Hematopoietic multipotent progenitor cell treated with erythropoietin and hydrocortisone succinate and interleukin-3 and kit ligand, for 8 days (in vitro differentiated cells): ENCODE measurements around the gene COL15A1.
"Not testable (repeated sequence)": the region's sequence is repeated elsewhere in the genome, so short reads cannot be mapped to it uniquely, and the experiment has no call there.

Source experiments
- DNase-seq: peaks from one replicate; pipeline ENCODE4 v3.0.0-alpha.2; 2015

Gene COL15A1

GRCh38 chr9:98997604-98998003 is 53.9 kb downstream of the COL15A1 start:
- DNase-seq: peak; percentile 67

DNA sequence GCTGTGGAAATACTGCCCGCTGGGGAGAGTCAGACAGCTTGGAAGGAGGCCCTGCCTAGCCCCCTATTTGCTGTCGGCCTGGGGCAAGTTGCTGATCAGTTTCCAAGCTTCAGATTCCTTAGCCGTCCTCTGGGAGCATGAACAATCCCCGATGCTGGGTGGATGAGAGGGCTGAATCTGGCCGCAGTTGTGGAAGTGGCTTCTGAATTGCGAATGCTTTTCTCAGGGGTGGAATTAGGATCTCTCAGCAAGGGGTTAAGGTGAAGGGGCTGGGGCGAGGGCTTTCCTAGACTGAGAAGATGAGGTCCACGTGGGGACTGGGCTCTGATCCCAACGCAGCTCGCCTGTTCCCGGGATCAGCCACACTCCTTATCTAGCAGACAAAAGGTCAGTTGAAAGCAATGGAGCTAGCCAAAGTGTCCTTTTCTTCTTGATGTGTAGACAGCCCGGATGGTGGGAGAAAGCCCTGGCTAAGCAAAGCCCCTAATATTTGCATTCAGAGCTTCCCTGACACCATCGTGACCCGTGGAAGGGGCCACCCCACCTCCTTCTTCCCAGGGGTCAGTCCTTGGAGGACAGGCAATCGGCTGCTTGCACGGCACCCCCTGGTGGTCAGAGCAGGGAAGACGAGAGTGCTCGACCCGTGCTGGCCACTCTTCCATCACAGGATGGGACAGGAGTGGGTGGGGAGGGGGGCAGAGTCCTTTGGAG is 54.9 kb downstream of the COL15A1 start:
- peak; percentile 70 for DNase-seq

DNA sequence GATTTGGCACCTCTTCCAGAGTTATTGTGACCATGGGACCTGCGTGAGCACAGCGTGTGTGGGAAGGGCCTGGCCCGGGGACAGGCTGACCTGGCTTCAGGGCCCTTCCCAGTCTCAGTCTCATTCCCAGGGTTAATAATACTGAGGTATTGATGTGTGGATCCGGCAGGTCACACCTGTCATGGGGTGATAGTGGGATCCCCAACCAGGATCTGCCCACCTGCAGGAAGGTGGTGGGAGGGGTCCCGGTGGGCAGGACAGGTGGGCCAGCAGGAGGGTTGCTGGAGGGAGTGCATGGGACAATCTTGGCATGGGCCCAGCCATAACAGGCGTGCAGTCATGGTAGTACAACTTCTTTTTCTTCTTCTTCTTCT is 55.4 kb downstream of the COL15A1 start:
- DNase-seq: no peak

DNA sequence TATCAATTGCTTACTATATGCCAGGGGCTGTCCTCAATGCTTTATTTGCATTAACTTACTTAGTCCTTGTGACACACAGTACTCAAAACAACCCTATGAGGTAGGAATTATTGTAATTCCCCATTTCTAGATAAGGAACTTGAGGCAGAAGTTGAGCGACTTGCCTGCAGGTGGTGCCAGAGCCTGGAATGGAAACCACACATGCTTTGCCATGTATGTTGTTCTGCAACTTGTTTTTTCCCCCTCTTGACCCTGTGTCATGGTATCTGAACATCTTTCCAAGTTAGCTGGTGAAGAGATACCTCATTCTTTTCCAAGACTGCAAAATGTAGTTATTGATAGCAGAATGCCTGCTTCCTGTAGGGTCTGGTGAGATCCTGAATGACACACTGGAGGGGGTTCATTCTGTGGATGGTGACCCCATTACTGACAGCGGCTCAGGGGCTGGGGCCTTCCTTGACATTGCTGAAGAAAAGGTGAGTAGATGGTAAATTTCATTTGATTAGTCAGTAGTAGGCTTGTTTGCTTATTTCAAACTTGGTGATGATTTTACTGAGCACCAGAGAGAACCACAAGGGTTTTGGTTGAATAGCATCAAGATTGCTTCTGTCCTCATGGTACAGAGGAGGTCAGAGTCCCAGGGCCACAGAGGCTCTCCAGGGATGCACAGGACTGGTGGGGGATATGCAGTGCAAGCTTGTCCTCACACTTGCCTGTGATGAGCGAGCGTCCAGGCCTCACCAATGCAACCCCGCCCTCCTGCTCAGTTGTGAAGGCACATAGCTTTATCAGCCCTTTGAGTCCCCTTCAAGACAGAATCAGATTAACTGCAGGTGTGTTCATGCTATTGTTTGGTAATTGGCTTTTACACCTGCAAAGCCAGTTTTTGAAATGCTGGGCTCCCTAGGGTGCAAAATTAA is 57.0 kb downstream of the COL15A1 start:
- peak; percentile 81 for DNase-seq

GRCh38 chr9:99001892-99002291 is 58.2 kb downstream of the COL15A1 start:
- no peak for DNase-seq

DNA sequence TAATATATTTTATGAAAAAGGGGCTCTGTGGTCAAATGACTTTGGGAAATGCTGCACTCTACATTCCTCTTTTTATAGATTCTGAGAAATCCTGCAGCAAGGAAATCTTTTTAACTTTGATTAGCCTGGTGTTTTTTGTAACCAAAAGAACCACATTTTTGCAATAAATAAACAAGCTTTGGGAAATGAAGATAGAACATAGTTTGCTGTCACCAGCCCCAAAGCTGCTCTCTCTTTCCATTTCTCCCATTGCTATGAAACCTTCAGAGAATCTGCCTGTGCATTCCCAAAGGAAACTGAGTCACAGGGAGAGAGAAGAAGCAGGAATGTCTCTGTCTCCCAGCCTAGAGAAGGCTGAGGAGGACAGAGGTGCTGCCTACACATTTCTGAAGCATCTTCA is 59.0 kb downstream of the COL15A1 start:
- no peak for DNase-seq

DNA sequence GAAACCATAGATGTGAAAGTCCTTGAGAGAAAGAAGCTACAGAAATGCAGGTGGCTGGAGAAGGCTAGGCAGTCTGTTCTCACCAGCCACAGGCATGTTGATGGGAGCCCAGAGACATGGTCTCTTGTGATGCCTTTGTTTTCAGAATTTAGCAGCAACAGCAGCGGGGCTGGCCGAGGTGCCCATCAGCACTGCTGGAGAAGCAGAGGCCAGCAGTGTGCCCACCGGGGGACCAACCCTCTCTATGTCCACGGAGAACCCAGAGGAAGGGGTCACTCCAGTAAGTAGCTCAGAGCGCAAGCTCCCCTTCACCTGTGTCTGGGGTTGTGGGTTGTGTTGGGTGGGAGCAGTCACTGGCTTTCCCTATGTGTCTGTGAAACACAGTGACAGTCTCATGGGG is 59.6 kb downstream of the COL15A1 start:
- no peak for DNase-seq

GRCh38 chr9:99004115-99004514 is 60.4 kb downstream of the COL15A1 start:
- DNase-seq: no peak

- no peak for DNase-seq
Observed at GRCh38 chr9:99004717-99005460, 61.2 kb downstream of the COL15A1 start.

DNA sequence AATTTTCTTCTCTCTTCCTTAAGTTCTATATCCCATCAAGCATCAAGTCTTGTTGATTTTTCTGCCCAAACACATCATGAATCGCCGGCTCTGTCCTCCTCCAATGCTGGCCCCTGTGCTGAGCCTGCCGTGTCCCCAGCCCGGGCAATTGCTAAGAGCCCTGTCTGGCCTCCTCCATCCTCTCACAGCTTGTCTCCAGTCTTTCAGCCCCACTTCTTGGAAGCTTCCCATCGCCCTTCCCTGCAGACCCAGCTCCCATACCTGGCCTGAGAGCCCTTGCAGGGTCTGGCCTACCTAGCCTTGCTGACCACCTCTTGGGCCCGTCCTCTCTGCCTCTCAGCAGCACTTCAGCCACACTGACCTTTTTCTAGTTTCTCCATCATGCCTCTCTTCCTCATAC is 61.9 kb downstream of the COL15A1 start:
- DNase-seq: no peak

GRCh38 chr9:99006511-99006910 is 62.8 kb downstream of the COL15A1 start:
- no peak for DNase-seq

- DNase-seq: no peak
Observed at GRCh38 chr9:99006979-99007378, 63.3 kb downstream of the COL15A1 start.

GRCh38 chr9:99008203-99008602 is 64.5 kb downstream of the COL15A1 start:
- DNase-seq: no peak

- not testable (repeated sequence) for DNase-seq
Observed at GRCh38 chr9:99010393-99010792, 66.7 kb downstream of the COL15A1 start.

DNA sequence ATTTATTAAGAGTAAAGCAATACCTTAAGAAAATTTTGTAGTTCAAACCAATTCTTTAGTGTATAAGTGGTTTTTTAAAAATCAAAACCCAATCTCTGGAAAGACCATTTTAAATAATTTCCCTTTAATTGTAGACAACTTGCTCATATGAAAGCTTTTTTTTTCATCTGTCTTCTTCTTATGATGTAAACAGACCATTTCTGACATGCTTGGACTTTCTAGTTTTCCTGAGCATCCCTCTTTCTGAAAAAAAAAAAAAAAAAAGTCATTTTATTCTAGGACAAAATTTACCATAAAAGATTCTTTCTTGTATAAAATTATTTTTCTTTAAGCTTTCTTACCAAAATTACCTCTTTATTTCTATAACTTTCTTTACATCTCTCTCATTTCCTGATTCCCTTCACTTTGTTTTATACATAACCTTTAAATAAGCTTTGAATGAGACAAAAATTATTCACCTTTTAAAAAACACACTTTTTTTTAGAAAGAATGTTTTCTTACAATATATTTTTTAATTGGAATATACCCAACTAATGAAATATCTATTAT is 67.5 kb downstream of the COL15A1 start:
- DNase-seq: peak; percentile 48

DNA sequence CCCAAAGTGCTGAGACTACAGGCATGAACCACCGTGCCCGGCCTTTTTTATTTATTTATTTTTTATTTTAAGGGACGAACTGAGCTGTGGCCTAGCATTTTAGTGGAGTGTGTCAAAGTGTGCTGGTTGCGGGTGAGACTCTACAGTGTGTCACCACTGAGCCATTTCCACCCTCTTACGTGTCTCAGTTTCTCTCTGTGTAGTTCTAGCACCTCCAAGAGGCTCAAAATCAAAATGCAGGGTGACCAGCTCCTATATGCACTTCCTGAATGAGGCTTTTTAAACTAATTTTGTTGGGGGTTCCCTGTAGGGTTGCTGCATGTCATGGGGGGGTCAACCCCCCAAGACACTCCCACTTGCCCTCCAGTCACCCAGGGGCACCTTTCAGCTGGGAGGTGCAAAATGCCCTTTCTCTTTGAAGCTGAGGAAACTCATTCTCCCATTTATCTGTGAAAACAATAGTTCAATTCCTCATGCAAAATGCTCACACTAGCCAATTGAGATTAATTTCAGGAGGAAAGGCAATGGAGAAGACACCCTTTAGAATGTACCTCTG is 69.3 kb downstream of the COL15A1 start:
- peak; percentile 32 for DNase-seq

GRCh38 chr9:99013550-99013949 is 69.8 kb downstream of the COL15A1 start:
- peak; percentile 21 for DNase-seq

DNA sequence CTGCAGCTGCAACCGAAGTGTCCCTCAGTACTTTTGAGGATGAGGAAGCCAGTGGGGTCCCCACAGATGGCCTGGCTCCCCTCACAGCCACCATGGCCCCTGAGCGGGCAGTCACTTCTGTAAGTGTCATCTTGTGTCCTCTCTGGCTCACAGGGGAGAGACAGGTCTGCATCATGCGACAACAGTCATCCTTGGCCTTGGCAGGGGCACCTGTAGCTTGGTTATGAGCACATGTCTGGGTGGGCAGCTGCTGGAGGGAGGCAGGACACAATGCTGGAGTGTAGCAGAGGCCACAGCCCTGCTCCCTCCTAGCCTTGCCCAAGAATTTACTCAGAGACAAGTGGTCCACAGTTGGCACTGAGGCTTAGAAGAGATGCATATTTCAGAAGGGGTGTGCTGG is 71.7 kb downstream of the COL15A1 start:
- no peak for DNase-seq

DNA sequence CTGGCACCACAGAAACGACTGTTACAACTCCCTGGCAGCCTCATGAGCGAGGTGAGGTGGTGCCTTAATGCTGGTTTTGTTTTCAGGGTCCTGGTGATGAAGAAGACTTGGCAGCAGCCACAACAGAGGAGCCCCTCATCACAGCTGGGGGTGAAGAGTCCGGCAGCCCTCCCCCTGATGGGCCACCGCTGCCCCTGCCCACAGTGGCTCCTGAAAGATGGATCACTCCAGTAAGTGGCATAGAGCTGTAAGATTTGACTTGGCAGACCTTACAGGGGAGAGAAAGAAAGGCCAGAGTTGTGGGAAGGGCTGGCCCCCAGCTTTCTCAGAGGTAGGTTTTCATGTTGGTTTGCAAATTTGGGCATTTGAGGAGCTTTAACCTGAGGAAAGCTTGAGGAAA is 72.2 kb downstream of the COL15A1 start:
- DNase-seq: no peak

GRCh38 chr9:99016681-99017387 is 73.1 kb downstream of the COL15A1 start:
- no peak for DNase-seq

GRCh38 chr9:99018653-99019052 is 74.9 kb downstream of the COL15A1 start:
- DNase-seq: no peak
